ENCODE data around the gene TAC3. TPM values are rescaled to one million over a fixed set of nuclear protein-coding genes. Genes with fewer than 3 reads are reported as not detected.
"Not testable (repeated sequence)": the region's sequence is repeated elsewhere in the genome, so short reads cannot be mapped to it uniquely, and the experiment has no call there.

The TAC3 gene
- total and polyA plus RNA-seq, 9 donors, result 0.40 to 2.2 TPM; not detected in 7

- Histone ChIP-seq H3K27me3 (no peaks in the 10 kb centered on the region), H3K27ac (no peak overlapping the region), H3K36me3 (no peaks in the 10 kb centered on the region), H3K4me3 (no peak overlapping the region), H3K9me3 (no peaks in the 10 kb centered on the region), H3K4me1 (ENCODE audit: insufficient read depth) (no peaks in the 10 kb centered on the region)
- DNase-seq, result no peak
- TF ChIP-seq POLR2A (IDR thresholded peaks at IDR 0.05) (no peak), EP300 (IDR thresholded peaks at IDR 0.05) (no peak)
- TF ChIP-seq, protein P1, sequence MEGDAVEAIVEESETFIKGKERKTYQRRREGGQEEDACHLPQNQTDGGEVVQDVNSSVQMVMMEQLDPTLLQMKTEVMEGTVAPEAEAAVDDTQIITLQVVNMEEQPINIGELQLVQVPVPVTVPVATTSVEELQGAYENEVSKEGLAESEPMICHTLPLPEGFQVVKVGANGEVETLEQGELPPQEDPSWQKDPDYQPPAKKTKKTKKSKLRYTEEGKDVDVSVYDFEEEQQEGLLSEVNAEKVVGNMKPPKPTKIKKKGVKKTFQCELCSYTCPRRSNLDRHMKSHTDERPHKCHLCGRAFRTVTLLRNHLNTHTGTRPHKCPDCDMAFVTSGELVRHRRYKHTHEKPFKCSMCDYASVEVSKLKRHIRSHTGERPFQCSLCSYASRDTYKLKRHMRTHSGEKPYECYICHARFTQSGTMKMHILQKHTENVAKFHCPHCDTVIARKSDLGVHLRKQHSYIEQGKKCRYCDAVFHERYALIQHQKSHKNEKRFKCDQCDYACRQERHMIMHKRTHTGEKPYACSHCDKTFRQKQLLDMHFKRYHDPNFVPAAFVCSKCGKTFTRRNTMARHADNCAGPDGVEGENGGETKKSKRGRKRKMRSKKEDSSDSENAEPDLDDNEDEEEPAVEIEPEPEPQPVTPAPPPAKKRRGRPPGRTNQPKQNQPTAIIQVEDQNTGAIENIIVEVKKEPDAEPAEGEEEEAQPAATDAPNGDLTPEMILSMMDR (IDR thresholded peaks at IDR 0.05), result no peak
- WGBS, 3 donors, result 38 to 56% (median 38%) methylated on average over 7 of the region's 7 CpGs
- intact Hi-C loops (cut with DNase I), result loop anchor here in 2 of 4 donors (5.0 kb wide), 2 partner anchors 228 to 233 kb away; partner anchors contain the start of gene HSD17B6 (in 1 of the 2)
These were observed 26.3 kb downstream of the TAC3 start for GRCh38 chr12:56989861-56990610.

DNA sequence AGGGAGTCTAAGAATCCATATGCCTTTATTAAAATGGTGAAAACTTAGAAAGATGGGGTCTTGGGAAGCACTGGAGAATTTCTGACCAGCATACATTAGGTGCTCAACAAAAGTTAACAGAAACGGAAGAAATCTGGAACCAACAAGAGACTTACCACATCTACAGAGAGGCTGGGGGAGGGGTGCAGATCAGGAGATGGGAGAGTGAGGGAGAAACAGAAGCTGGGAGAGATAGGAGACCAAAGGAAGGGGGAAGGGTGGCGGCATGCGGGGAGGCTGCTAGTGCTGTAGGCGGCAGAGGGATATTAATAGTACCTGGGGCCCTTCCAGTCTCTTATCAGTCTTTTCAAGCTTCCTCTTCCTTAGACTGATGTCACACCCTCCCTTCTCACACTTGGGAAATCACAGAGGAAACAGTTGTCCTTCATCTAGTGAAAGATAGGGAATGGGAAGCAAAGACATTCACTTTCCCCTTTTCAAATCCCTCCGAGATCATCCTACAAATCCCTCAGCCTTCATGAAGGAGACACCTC lies 28.1 kb downstream of the TAC3 start:
- Histone ChIP-seq H3K36me3 (no peaks in the 10 kb centered on the region), H3K4me1 (ENCODE audit: insufficient read depth) (no peaks in the 10 kb centered on the region), H3K9me3 (no peaks in the 10 kb centered on the region), H3K27ac (no peak overlapping the region), H3K27me3 (no peaks in the 10 kb centered on the region), H3K4me3 (no peak overlapping the region)
- intact Hi-C loops (cut with DNase I), result loop anchor here in 2 of 4 donors (5.0 kb wide), 2 partner anchors 226 to 231 kb away; partner anchors contain the start of gene HSD17B6 (in 1 of the 2)
- no peak for TF ChIP-seq POLR2A (IDR thresholded peaks at IDR 0.05)
- no peak for TF ChIP-seq EP300 (IDR thresholded peaks at IDR 0.05)
- TF ChIP-seq, protein P1 (IDR thresholded peaks at IDR 0.05), result no peak
- DNase-seq, result no peak
- WGBS, 3 donors, result 42 to 59% (median 46%) methylated on average over 5 of the region's 5 CpGs

DNA sequence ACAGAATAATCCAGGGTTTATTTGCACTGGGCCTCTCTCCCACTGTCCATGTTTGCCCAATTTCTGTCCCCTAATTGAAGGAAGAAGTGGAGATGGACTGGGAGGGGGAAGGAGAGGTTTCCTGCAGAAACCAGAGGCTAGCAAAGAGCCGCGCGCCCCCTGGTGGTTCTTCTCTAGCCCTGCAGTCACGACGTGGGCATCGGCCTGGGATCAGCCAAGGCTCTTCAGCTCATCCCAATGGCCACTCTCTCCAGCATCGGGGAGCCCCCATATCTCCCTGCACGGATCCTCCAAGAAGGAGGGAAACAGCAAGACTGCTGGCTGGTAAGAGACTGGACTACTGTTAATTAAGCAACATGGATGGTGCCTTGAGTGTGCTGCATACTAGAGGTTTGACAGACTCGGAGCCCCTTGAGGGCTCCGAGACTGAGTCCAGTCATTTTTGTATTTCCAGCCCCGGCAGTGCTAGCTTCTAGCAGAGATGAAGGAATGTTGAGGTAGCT lies 28.7 kb downstream of the TAC3 start:
- no peaks in the 10 kb centered on the region for H3K9me3 ChIP-seq
- H3K36me3 ChIP-seq, result no peaks in the 10 kb centered on the region
- WGBS, 3 donors, result 21 to 22% (median 21%) methylated on average over 11 of the region's 11 CpGs
- TF ChIP-seq, protein P1 (IDR thresholded peaks at IDR 0.05), result peak; percentile 60 to 87 (median 86)
- no peak for TF ChIP-seq EP300 (IDR thresholded peaks at IDR 0.05)
- no peak for TF ChIP-seq POLR2A (IDR thresholded peaks at IDR 0.05)
- intact Hi-C loops (cut with DNase I), result loop anchor here (2.0 to 5.0 kb wide), 4 partner anchors 225 to 231 kb away; partner anchors contain the start of gene HSD17B6 (in 1 of the 4)
- no peaks in the 10 kb centered on the region for H3K27me3 ChIP-seq
- H3K27ac ChIP-seq, result no peak overlapping the region
- peak; percentile 73 to 89 (median 85) for DNase-seq
- no peaks in the 10 kb centered on the region for H3K4me1 ChIP-seq (ENCODE audit: insufficient read depth)
- no peak overlapping the region for H3K4me3 ChIP-seq

- no peaks in the 10 kb centered on the region for H3K4me1 ChIP-seq (ENCODE audit: insufficient read depth)
- H3K27ac ChIP-seq, result no peak overlapping the region
- TF ChIP-seq EP300 (IDR thresholded peaks at IDR 0.05) (no peak), POLR2A (IDR thresholded peaks at IDR 0.05) (no peak)
- TF ChIP-seq, protein P1 (IDR thresholded peaks at IDR 0.05), result no peak
- no peaks in the 10 kb centered on the region for H3K9me3 ChIP-seq
- intact Hi-C loops (cut with DNase I), result loop anchor here (2.0 to 5.0 kb wide), 4 partner anchors 225 to 230 kb away; partner anchors contain the start of gene HSD17B6 (in 1 of the 4)
- no peak for DNase-seq
- H3K27me3 ChIP-seq, result no peaks in the 10 kb centered on the region
- no peaks in the 10 kb centered on the region for H3K36me3 ChIP-seq
- no peak overlapping the region for H3K4me3 ChIP-seq
These were observed 29.3 kb downstream of the TAC3 start for GRCh38 chr12:56987011-56987410.

DNA sequence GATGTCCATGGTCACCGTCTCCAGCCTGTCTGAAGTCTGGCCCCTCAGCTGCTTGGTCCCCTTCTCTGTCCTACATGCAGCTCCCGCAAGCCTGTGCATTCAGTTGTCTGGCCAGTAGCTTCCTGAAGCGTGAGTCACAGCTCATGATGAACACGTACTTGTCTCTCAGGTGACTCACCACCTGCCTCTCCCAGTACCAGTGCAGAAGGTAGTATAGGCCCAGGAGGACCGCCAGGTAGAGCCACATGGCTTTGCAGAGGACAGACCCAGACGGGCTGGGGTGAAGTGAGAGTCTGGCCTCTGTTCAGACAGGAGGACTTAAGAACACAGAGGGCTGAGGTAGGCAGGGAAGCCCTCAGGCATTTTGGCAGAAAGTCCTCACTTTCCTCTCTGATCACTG lies 30.6 kb downstream of the TAC3 start:
- not testable (repeated sequence) for H3K4me3 ChIP-seq; H3K36me3 ChIP-seq; DNase-seq; H3K4me1 ChIP-seq (ENCODE audit: insufficient read depth); H3K27ac ChIP-seq; H3K27me3 ChIP-seq; H3K9me3 ChIP-seq
- WGBS, 3 donors, result 70 to 74% (median 74%) methylated on average over 2 to 5 of the region's 6 CpGs
- intact Hi-C loops (cut with DNase I), result loop anchor here (2.0 to 5.0 kb wide), 4 partner anchors 223 to 229 kb away; partner anchors contain the start of gene HSD17B6 (in 1 of the 4)

Data from ovary (tissue), 9 donors.